ENCODE measurements around the gene SMARCB1.

Gene SMARCB1

DNA sequence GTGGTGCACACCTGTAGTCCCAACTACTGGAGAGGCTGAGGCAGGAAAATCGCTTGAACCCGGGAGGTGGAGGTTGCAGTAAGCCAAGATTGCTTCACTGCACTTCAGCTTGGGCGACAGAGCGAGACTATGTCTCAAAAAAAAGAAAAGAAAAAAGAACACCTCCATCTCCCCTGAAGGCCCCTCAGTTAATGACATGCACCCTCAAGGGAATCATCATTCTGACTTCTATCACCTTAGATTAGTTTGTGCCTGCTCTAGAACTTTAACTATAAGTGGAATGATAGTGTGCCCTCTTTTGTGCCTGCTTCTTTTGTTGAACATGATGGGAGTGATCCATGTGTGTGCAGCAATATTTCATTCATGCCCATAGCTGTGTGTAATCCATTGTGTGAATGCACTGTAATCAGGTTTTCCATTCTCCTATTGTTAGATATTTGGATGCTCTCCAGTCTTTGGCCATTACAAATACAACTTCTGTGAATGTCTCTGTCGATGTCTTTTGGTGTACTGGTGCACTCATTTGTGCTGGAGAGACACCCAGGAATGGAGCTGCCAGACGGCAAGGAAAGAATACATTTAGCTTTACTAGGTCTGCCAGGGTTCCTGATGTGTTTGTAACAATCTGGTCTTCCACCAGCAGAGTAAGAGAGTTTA lies 31.7 kb upstream of the SMARCB1 start:
- no peak for DNase-seq
- in situ Hi-C loops (cut with HindIII; ENCODE audit: low pct_ligation_motif_present, low sequenced_read_pairs), result no loop called here
- TF ChIP-seq, protein P1, sequence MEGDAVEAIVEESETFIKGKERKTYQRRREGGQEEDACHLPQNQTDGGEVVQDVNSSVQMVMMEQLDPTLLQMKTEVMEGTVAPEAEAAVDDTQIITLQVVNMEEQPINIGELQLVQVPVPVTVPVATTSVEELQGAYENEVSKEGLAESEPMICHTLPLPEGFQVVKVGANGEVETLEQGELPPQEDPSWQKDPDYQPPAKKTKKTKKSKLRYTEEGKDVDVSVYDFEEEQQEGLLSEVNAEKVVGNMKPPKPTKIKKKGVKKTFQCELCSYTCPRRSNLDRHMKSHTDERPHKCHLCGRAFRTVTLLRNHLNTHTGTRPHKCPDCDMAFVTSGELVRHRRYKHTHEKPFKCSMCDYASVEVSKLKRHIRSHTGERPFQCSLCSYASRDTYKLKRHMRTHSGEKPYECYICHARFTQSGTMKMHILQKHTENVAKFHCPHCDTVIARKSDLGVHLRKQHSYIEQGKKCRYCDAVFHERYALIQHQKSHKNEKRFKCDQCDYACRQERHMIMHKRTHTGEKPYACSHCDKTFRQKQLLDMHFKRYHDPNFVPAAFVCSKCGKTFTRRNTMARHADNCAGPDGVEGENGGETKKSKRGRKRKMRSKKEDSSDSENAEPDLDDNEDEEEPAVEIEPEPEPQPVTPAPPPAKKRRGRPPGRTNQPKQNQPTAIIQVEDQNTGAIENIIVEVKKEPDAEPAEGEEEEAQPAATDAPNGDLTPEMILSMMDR (IDR thresholded peaks at IDR 0.05; ENCODE audit: low read depth, low read length, missing control alignments), result no peak
- no peaks in the 10 kb centered on the region for H3K27me3 ChIP-seq (replicated peaks)
- no peaks in the 10 kb centered on the region for H3K36me3 ChIP-seq (replicated peaks)
- H3K27ac ChIP-seq, result no peak overlapping the region
- no peak overlapping the region for H3K4me3 ChIP-seq (ENCODE audit: low read depth, low read length)

DNA sequence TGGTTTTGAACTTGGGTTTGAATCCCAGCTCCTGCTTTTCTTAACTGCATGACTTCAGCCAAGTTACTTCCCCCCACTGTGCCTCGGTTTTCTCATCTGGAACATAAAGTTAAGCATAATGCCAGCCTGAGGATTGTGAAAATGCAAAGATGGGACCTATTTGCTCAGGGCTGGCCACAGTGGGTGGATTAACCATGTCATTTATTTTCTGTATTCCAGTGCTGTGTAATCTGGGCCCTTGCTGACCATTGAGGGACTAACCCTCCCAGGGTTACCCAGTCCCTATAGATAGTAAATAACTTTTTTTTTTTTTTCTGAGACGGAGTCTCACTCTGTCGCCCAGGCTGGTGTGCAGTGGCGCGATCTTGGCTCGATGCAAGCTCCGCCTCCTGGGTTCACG lies 31.1 kb upstream of the SMARCB1 start:
- H3K27me3 ChIP-seq (replicated peaks), result no peaks in the 10 kb centered on the region
- no peak overlapping the region for H3K27ac ChIP-seq
- TF ChIP-seq, protein P1 (IDR thresholded peaks at IDR 0.05; ENCODE audit: low read depth, low read length, missing control alignments), result no peak
- no peak overlapping the region for H3K4me3 ChIP-seq (ENCODE audit: low read depth, low read length)
- in situ Hi-C loops (cut with HindIII; ENCODE audit: low pct_ligation_motif_present, low sequenced_read_pairs), result no loop called here
- no peaks in the 10 kb centered on the region for H3K36me3 ChIP-seq (replicated peaks)
- DNase-seq, result no peak

DNA sequence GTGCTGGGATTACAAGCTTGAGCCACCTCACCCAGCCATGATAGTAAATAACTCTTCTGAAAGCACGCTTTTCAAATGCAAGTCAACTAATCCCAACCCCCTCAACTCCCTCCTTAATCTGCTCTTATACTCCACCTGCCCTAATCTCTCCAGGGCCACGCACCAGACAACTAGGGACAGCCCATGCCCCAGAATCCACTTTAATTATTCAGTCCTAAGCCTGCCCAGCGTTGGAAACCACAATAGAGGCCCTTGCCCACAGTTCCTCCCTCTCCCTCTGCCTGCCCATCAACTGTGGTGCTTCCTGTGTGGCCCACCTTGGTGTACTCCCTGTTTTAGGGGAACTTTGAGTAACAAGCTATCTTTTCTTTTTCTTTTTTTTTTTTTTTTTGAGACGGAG lies 29.9 kb upstream of the SMARCB1 start:
- TF ChIP-seq, protein P1 (IDR thresholded peaks at IDR 0.05; ENCODE audit: low read depth, low read length, missing control alignments), result no peak
- in situ Hi-C loops (cut with HindIII; ENCODE audit: low pct_ligation_motif_present, low sequenced_read_pairs), result no loop called here
- Histone ChIP-seq H3K4me3 (ENCODE audit: low read depth, low read length) (no peak overlapping the region), H3K27ac (no peak overlapping the region), H3K36me3 (replicated peaks) (no peaks in the 10 kb centered on the region), H3K27me3 (replicated peaks) (no peaks in the 10 kb centered on the region)
- DNase-seq, result no peak

GRCh38 chr22:23759566-23759965 lies 27.2 kb upstream of the SMARCB1 start:
- in situ Hi-C loops (cut with HindIII; ENCODE audit: low pct_ligation_motif_present, low sequenced_read_pairs), result no loop called here
- Histone ChIP-seq H3K27ac (no peak overlapping the region), H3K27me3 (replicated peaks) (no peaks in the 10 kb centered on the region), H3K4me3 (ENCODE audit: low read depth, low read length) (no peak overlapping the region), H3K36me3 (replicated peaks) (no peaks in the 10 kb centered on the region)
- TF ChIP-seq, protein P1 (IDR thresholded peaks at IDR 0.05; ENCODE audit: low read depth, low read length, missing control alignments), result no peak
- no peak for DNase-seq

- TF ChIP-seq, protein P1 (IDR thresholded peaks at IDR 0.05; ENCODE audit: low read depth, low read length, missing control alignments), result no peak
- H3K27me3 ChIP-seq (replicated peaks), result no peaks in the 10 kb centered on the region
- DNase-seq, result no peak
- H3K27ac ChIP-seq, result no peak overlapping the region
- no peak overlapping the region for H3K4me3 ChIP-seq (ENCODE audit: low read depth, low read length)
- no peaks in the 10 kb centered on the region for H3K36me3 ChIP-seq (replicated peaks)
- in situ Hi-C loops (cut with HindIII; ENCODE audit: low pct_ligation_motif_present, low sequenced_read_pairs), result no loop called here
Observed at GRCh38 chr22:23760056-23760455, 26.7 kb upstream of the SMARCB1 start.
